GM21423 (cell line): ENCODE data around the gene RNF213.
"Not testable (repeated sequence)": the region's sequence is repeated elsewhere in the genome, so short reads cannot be mapped to it uniquely, and the experiment has no call there.

Source experiments
- ATAC-seq: cut with Tn5 transposase; IDR thresholded peaks from one replicate; pipeline ENCODE4 v1.9.1; 2021; ENCODE audit warnings: mild to moderate bottlenecking, moderate library complexity; ENCODE audit not compliant: unreplicated experiment

Gene RNF213

GRCh38 chr17:80316927-80317705 lies 56.5 kb downstream of the RNF213 start:
- no peak for ATAC-seq

- no peak for ATAC-seq
Observed at GRCh38 chr17:80317706-80317980, 57.0 kb downstream of the RNF213 start.

GRCh38 chr17:80318166-80318565 lies 57.5 kb downstream of the RNF213 start:
- no peak for ATAC-seq

- ATAC-seq: no peak
Observed at GRCh38 chr17:80319262-80319998, 58.8 kb downstream of the RNF213 start.

GRCh38 chr17:80319999-80320344 lies 59.3 kb downstream of the RNF213 start:
- ATAC-seq: no peak

- no peak for ATAC-seq
Observed at GRCh38 chr17:80320496-80320895, 59.8 kb downstream of the RNF213 start.

- no peak for ATAC-seq
Observed at GRCh38 chr17:80322864-80323263, 62.2 kb downstream of the RNF213 start.

GRCh38 chr17:80323982-80324381 lies 63.3 kb downstream of the RNF213 start:
- ATAC-seq: no peak

- ATAC-seq: no peak
Observed at GRCh38 chr17:80327518-80327917, 66.9 kb downstream of the RNF213 start.

- ATAC-seq: no peak
Observed at GRCh38 chr17:80328634-80329380, 68.2 kb downstream of the RNF213 start.

GRCh38 chr17:80329421-80329820 lies 68.8 kb downstream of the RNF213 start:
- ATAC-seq: not testable (repeated sequence)

GRCh38 chr17:80330276-80330675 lies 69.6 kb downstream of the RNF213 start:
- ATAC-seq: no peak

- ATAC-seq: not testable (repeated sequence)
Observed at GRCh38 chr17:80330938-80331337, 70.3 kb downstream of the RNF213 start.

- no peak for ATAC-seq
Observed at GRCh38 chr17:80331820-80332219, 71.2 kb downstream of the RNF213 start.

GRCh38 chr17:80337195-80337895 lies 76.7 kb downstream of the RNF213 start:
- no peak for ATAC-seq

- no peak for ATAC-seq
Observed at GRCh38 chr17:80339118-80339517, 78.5 kb downstream of the RNF213 start.

GRCh38 chr17:80339731-80340456 lies 79.2 kb downstream of the RNF213 start:
- no peak for ATAC-seq

- no peak for ATAC-seq
Observed at GRCh38 chr17:80345321-80345720, 84.7 kb downstream of the RNF213 start.

GRCh38 chr17:80345841-80346497 lies 85.3 kb downstream of the RNF213 start:
- no peak for ATAC-seq
